Sciatic nerve (tissue), 2 donors: Measurements from ENCODE around the gene CHST2. TPM values are rescaled to one million over a fixed set of nuclear protein-coding genes. Genes with fewer than 3 reads are reported as not detected.
"Not testable (repeated sequence)": the region's sequence is repeated elsewhere in the genome, so short reads cannot be mapped to it uniquely, and the experiment has no call there.

Source experiments
- ATAC-seq: fragments of 200-7000 bp; cut with Tn5 transposase; one replicate; pipeline ENCODE4 v1.9.1; 2020; ENCODE audit warnings: mild to moderate bottlenecking, moderate library complexity
- DNase-seq: peaks from one replicate; pipeline ENCODE4 v3.0.0-alpha.2; 2020; ENCODE audit warnings: low spot score
- intact Hi-C: fragments of 100-400 bp; cut with DNase I; formaldehyde crosslinking; loops from one replicate; pipeline ENCODE4 v1.14.2; 2022
- total RNA-seq: library from RNA; stranded (reverse); fragmentation: NEBNext Ultra II Directional; extraction: Animal tissue kit (Norgen Biotek cat#: 25700); gene quantifications from one replicate; pipeline ENCODE4 v1.2.1, GENCODE V29; 2021
- donor health status: DM: no; HTN: no; CAD: no.
- donor health status: DM: no; HTN: no; CAD: no.

CHST2 gene
- total RNA-seq, 1 donor from 2014 or later: 37.1 TPM

- no peak for DNase-seq
- intact Hi-C loops: no loop called here
- ATAC-seq: no peak
These were observed 38.7 kb downstream of the CHST2 start for GRCh38 chr3:143158014-143158988.

GRCh38 chr3:143160437-143160836 lies 40.9 kb downstream of the CHST2 start:
- intact Hi-C loops: no loop called here
- no peak for ATAC-seq
- no peak for DNase-seq

GRCh38 chr3:143163562-143164100 lies 44.1 kb downstream of the CHST2 start:
- DNase-seq: no peak
- no peak for ATAC-seq
- intact Hi-C loops: no loop called here

- intact Hi-C loops: no loop called here
- DNase-seq (no peak), ATAC-seq (no peak)
These were observed 45.6 kb downstream of the CHST2 start for GRCh38 chr3:143165211-143165610.

GRCh38 chr3:143165612-143166285 lies 46.2 kb downstream of the CHST2 start:
- intact Hi-C loops, DNase-seq: not testable (repeated sequence)
- ATAC-seq: peak; percentile 42

GRCh38 chr3:143166376-143166775 lies 46.8 kb downstream of the CHST2 start:
- ATAC-seq (no peak), DNase-seq (no peak)
- intact Hi-C loops: no loop called here

GRCh38 chr3:143167969-143168854 lies 48.6 kb downstream of the CHST2 start:
- intact Hi-C loops: no loop called here
- ATAC-seq (no peak), DNase-seq (no peak)

GRCh38 chr3:143168855-143169192 lies 49.3 kb downstream of the CHST2 start:
- DNase-seq (no peak), ATAC-seq (no peak)

GRCh38 chr3:143170074-143170473 lies 50.5 kb downstream of the CHST2 start:
- ATAC-seq: no peak
- intact Hi-C loops: no loop called here
- DNase-seq: no peak

More at GRCh38 chr3:143168855-143169192, 49.3 kb downstream of the CHST2 start:
- intact Hi-C loops: no loop called here

GRCh38 chr3:143170676-143171075 lies 51.1 kb downstream of the CHST2 start:
- peak; percentile 38 for ATAC-seq
- intact Hi-C loops: no loop called here
- DNase-seq: no peak

GRCh38 chr3:143171141-143171980 lies 51.8 kb downstream of the CHST2 start:
- intact Hi-C loops: no loop called here
- no peak for DNase-seq
- ATAC-seq: peak; percentile 52

- DNase-seq (no peak), ATAC-seq (no peak)
- intact Hi-C loops: no loop called here
These were observed 52.7 kb downstream of the CHST2 start for GRCh38 chr3:143172062-143172794.

- intact Hi-C loops: no loop called here
- ATAC-seq: no peak
- DNase-seq: no peak
These were observed 53.2 kb downstream of the CHST2 start for GRCh38 chr3:143172795-143173145.

GRCh38 chr3:143173242-143173641 lies 53.7 kb downstream of the CHST2 start:
- intact Hi-C loops: no loop called here
- DNase-seq: no peak
- no peak for ATAC-seq
